HepG2 (cell line): ENCODE measurements around the gene PPP1R8. TPM values are rescaled to one million over a fixed set of nuclear protein-coding genes. Genes with fewer than 3 reads are reported as not detected.
A peak's percentile ranks its signal among the peaks of the same experiment; 100 is the strongest.

Experiments
- CAMTA2 ChIP-seq: sonication (generic); formaldehyde crosslinking; IDR thresholded peaks from 2 replicates; pipeline ENCODE4 v1.4.0; 2020; ENCODE audit warnings: mild to moderate bottlenecking, missing genetic modification reagents, borderline replicate concordance
- ELF3 ChIP-seq: IDR thresholded peaks from 2 replicates; pipeline ENCODE4 v1.6.1; 2016; ENCODE audit warnings: missing genetic modification reagents, missing compliant biosample characterization
- HES4 ChIP-seq: sonication (generic); formaldehyde crosslinking; IDR thresholded peaks from 2 replicates; pipeline ENCODE4 v1.9.0; 2021; ENCODE audit warnings: mild to moderate bottlenecking, missing genetic modification reagents, borderline replicate concordance
- MYC ChIP-seq: sonication (generic); formaldehyde crosslinking; IDR thresholded peaks from 2 replicates; pipeline ENCODE4 v1.9.0; 2021; ENCODE audit warnings: missing genetic modification reagents, borderline replicate concordance
- MYPOP ChIP-seq: sonication (generic); formaldehyde crosslinking; IDR thresholded peaks from 2 replicates; pipeline ENCODE4 v1.8.1; 2023; ENCODE audit warnings: mild to moderate bottlenecking, moderate library complexity, missing genetic modification reagents
- NAIF1 ChIP-seq: sonication (generic); formaldehyde crosslinking; IDR thresholded peaks from 2 replicates; pipeline ENCODE4 v1.5.0; 2020; ENCODE audit warnings: mild to moderate bottlenecking, missing genetic modification reagents, borderline replicate concordance
- NFIC ChIP-seq: IDR thresholded peaks from 2 replicates; pipeline ENCODE4 v1.6.1; 2012; ENCODE audit warnings: mild to moderate bottlenecking, low read length, inconsistent platforms
- NR2F2 ChIP-seq: IDR thresholded peaks from 2 replicates; pipeline ENCODE4 v1.6.1; 2012; ENCODE audit warnings: low read depth, inconsistent platforms, borderline replicate concordance
- PHF21A ChIP-seq: sonication (generic); formaldehyde crosslinking; IDR thresholded peaks from 2 replicates; pipeline ENCODE4 v1.5.0; 2020; ENCODE audit warnings: mild to moderate bottlenecking, missing genetic modification reagents
- POGK ChIP-seq: sonication (generic); formaldehyde crosslinking; conservative IDR thresholded peaks from 2 replicates; pipeline ENCODE4 v1.8.0; 2022; ENCODE audit warnings: mild to moderate bottlenecking, moderate library complexity, missing genetic modification reagents
- RARG ChIP-seq: sonication (generic); formaldehyde crosslinking; IDR thresholded peaks from 2 replicates; pipeline ENCODE4 v1.4.0; 2020; ENCODE audit warnings: low read depth, mild to moderate bottlenecking, missing genetic modification reagents
- RELA ChIP-seq: sonication (generic); formaldehyde crosslinking; IDR thresholded peaks from 2 replicates; pipeline ENCODE4 v1.4.0; 2020; ENCODE audit warnings: missing genetic modification reagents
- SATB2 ChIP-seq: sonication (generic); formaldehyde crosslinking; IDR thresholded peaks from 2 replicates; pipeline ENCODE4 v1.5.0; 2020; ENCODE audit warnings: missing genetic modification reagents
- TAF1 ChIP-seq: sonication (generic); formaldehyde crosslinking; IDR thresholded peaks from 2 replicates; pipeline ENCODE4 v1.4.0; 2020; ENCODE audit warnings: missing genetic modification reagents
- ZBTB20 ChIP-seq: sonication (generic); formaldehyde crosslinking; IDR thresholded peaks from 2 replicates; pipeline ENCODE4 v1.8.1; 2023; ENCODE audit warnings: missing genetic modification reagents, low read depth, mild to moderate bottlenecking, borderline replicate concordance
- ZNF343 ChIP-seq: sonication (generic); formaldehyde crosslinking; IDR thresholded peaks from 2 replicates; pipeline ENCODE4 v1.4.0; 2020; ENCODE audit warnings: mild to moderate bottlenecking, missing genetic modification reagents
- ZNF792 ChIP-seq: IDR thresholded peaks from 2 replicates; pipeline ENCODE4 v1.6.1; 2016
- polyA plus RNA-seq, 8 experiments: library from polyadenylated mRNA; depleted of rRNA in 3 of 8; stranded (reverse) in 7 of 8; unstranded in 1 of 8; fragments of >200 nt; fragmentation: Illumina TruSeq in 4 of 8; extraction: Trizol in 4 of 8; gene quantifications; 2 replicates each; pipeline versions ENCODE4 v1.2.1 to v1.2.3, GENCODE V29; 2011 to 2016; ENCODE audit warnings: low read depth in 4 of 8, missing spikeins in 1 of 8, mixed read lengths in 1 of 8; ENCODE audit not compliant: insufficient read depth in 1 of 8
- total RNA-seq, 5 experiments: library from RNA; depleted of rRNA; stranded (reverse); fragments of >200 nt; fragmentation: Illumina TruSeq; extraction: Trizol; gene quantifications; 2 replicates each; pipeline ENCODE4 v1.2.3, GENCODE V29; 2016; ENCODE audit warnings: low read depth in 1 of 5
- TF ChIP-seq, protein P1 (sequence below): sonication (generic); formaldehyde crosslinking; IDR thresholded peaks from 2 replicates; pipeline ENCODE4 v1.5.1; 2020; ENCODE audit warnings: missing genetic modification reagents, mild to moderate bottlenecking, borderline replicate concordance
- TF ChIP-seq, protein P2 (sequence below): sonication (generic); formaldehyde crosslinking; IDR thresholded peaks from 2 replicates; pipeline ENCODE4 v1.4.0; 2020; ENCODE audit warnings: missing genetic modification reagents
- TF ChIP-seq, protein P3 (sequence below): sonication (generic); formaldehyde crosslinking; IDR thresholded peaks from 2 replicates; pipeline ENCODE4 v1.5.1; 2020; ENCODE audit warnings: mild to moderate bottlenecking, moderate library complexity, missing genetic modification reagents

PPP1R8 gene
- total and polyA plus RNA-seq, 2 of the 13 experiments (the other 11 are each of a cell fraction or from before 2014, with no cell fraction given) = 38.3 to 62.2 TPM

- TF ChIP-seq, protein P1, sequence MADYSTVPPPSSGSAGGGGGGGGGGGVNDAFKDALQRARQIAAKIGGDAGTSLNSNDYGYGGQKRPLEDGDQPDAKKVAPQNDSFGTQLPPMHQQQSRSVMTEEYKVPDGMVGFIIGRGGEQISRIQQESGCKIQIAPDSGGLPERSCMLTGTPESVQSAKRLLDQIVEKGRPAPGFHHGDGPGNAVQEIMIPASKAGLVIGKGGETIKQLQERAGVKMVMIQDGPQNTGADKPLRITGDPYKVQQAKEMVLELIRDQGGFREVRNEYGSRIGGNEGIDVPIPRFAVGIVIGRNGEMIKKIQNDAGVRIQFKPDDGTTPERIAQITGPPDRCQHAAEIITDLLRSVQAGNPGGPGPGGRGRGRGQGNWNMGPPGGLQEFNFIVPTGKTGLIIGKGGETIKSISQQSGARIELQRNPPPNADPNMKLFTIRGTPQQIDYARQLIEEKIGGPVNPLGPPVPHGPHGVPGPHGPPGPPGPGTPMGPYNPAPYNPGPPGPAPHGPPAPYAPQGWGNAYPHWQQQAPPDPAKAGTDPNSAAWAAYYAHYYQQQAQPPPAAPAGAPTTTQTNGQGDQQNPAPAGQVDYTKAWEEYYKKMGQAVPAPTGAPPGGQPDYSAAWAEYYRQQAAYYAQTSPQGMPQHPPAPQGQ (CRISPR knock-in tag) = no peak
- TF ChIP-seq, protein P2, sequence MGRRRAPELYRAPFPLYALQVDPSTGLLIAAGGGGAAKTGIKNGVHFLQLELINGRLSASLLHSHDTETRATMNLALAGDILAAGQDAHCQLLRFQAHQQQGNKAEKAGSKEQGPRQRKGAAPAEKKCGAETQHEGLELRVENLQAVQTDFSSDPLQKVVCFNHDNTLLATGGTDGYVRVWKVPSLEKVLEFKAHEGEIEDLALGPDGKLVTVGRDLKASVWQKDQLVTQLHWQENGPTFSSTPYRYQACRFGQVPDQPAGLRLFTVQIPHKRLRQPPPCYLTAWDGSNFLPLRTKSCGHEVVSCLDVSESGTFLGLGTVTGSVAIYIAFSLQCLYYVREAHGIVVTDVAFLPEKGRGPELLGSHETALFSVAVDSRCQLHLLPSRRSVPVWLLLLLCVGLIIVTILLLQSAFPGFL = no peak
- TF ChIP-seq CAMTA2 (no peak), ZNF792 (CRISPR knock-in tag) (no peak), NFIC (no peak), NAIF1 (CRISPR knock-in tag) (no peak), MYPOP (CRISPR knock-in tag) (0 out of 2 replicates have a peak, but pooled peaks have one; percentile 19), TAF1 (CRISPR knock-in tag) (peak; percentile 35; the same call in 1 of the 2 replicates), ZBTB20 (no peak), RELA (CRISPR knock-in tag) (no peak), ZNF343 (no peak), HES4 (CRISPR knock-in tag) (no peak), POGK (no peak), PHF21A (CRISPR knock-in tag) (no peak), MYC (CRISPR knock-in tag) (no peak), SATB2 (CRISPR knock-in tag) (no peak), ELF3 (CRISPR knock-in tag) (no peak), RARG (CRISPR knock-in tag) (no peak), NR2F2 (no peak)
- TF ChIP-seq, protein P3, sequence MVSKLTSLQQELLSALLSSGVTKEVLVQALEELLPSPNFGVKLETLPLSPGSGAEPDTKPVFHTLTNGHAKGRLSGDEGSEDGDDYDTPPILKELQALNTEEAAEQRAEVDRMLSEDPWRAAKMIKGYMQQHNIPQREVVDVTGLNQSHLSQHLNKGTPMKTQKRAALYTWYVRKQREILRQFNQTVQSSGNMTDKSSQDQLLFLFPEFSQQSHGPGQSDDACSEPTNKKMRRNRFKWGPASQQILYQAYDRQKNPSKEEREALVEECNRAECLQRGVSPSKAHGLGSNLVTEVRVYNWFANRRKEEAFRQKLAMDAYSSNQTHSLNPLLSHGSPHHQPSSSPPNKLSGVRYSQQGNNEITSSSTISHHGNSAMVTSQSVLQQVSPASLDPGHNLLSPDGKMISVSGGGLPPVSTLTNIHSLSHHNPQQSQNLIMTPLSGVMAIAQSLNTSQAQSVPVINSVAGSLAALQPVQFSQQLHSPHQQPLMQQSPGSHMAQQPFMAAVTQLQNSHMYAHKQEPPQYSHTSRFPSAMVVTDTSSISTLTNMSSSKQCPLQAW (CRISPR knock-in tag) = no peak
Measured at GRCh38 chr1:27872059-27872801, 41.6 kb downstream of the PPP1R8 start, which contains the start of gene THEMIS2 (continued).
